Measurements from ENCODE around the gene CST7. TPM values are rescaled to one million over a fixed set of nuclear protein-coding genes. Genes with fewer than 3 reads are reported as not detected.

Gene CST7
- total RNA-seq, 1 experiment from 2014 or later = not detected

DNA sequence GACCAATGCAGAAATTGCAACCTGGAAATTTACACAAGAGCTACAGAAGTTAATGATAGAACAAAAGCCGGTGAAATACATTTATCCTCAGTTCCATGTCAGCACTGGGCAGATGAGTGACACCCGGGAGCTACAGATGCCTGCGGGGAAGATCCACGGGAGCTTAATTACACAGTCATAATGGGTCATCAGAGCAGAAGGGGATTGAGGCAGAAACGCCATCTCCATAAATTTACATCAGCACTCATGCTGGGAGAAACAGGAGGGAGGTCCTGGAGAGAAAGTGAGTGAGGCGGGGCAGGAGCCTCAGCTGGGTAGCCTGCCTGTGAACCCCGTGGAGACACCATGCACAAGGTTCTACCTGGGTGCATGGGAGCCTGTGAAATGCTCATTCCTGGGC is 37.6 kb upstream of the CST7 start:
- no peaks in the 10 kb centered on the region for H3K27me3 ChIP-seq (ENCODE audit: control insufficient read depth, insufficient read depth, low read length)
- ATAC-seq (no peak), DNase-seq (ENCODE audit: low read depth, low spot score) (no peak)
- H3K36me3 ChIP-seq (ENCODE audit: control insufficient read depth, insufficient read depth, low read length) = no peaks in the 10 kb centered on the region
- H3K4me1 ChIP-seq (ENCODE audit: control insufficient read depth, insufficient read depth, low read length) = no peaks in the 10 kb centered on the region
- TF ChIP-seq SIN3A (IDR thresholded peaks at IDR 0.05; ENCODE audit: borderline replicate concordance, insufficient read depth, low read depth, low read length) = no peak
- TF ChIP-seq POLR2AphosphoS5 (IDR thresholded peaks at IDR 0.05; ENCODE audit: low read depth, low read length) = no peak
- TF ChIP-seq, protein P1, sequence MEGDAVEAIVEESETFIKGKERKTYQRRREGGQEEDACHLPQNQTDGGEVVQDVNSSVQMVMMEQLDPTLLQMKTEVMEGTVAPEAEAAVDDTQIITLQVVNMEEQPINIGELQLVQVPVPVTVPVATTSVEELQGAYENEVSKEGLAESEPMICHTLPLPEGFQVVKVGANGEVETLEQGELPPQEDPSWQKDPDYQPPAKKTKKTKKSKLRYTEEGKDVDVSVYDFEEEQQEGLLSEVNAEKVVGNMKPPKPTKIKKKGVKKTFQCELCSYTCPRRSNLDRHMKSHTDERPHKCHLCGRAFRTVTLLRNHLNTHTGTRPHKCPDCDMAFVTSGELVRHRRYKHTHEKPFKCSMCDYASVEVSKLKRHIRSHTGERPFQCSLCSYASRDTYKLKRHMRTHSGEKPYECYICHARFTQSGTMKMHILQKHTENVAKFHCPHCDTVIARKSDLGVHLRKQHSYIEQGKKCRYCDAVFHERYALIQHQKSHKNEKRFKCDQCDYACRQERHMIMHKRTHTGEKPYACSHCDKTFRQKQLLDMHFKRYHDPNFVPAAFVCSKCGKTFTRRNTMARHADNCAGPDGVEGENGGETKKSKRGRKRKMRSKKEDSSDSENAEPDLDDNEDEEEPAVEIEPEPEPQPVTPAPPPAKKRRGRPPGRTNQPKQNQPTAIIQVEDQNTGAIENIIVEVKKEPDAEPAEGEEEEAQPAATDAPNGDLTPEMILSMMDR (IDR thresholded peaks at IDR 0.05) = no peak
- TF ChIP-seq, protein P2, sequence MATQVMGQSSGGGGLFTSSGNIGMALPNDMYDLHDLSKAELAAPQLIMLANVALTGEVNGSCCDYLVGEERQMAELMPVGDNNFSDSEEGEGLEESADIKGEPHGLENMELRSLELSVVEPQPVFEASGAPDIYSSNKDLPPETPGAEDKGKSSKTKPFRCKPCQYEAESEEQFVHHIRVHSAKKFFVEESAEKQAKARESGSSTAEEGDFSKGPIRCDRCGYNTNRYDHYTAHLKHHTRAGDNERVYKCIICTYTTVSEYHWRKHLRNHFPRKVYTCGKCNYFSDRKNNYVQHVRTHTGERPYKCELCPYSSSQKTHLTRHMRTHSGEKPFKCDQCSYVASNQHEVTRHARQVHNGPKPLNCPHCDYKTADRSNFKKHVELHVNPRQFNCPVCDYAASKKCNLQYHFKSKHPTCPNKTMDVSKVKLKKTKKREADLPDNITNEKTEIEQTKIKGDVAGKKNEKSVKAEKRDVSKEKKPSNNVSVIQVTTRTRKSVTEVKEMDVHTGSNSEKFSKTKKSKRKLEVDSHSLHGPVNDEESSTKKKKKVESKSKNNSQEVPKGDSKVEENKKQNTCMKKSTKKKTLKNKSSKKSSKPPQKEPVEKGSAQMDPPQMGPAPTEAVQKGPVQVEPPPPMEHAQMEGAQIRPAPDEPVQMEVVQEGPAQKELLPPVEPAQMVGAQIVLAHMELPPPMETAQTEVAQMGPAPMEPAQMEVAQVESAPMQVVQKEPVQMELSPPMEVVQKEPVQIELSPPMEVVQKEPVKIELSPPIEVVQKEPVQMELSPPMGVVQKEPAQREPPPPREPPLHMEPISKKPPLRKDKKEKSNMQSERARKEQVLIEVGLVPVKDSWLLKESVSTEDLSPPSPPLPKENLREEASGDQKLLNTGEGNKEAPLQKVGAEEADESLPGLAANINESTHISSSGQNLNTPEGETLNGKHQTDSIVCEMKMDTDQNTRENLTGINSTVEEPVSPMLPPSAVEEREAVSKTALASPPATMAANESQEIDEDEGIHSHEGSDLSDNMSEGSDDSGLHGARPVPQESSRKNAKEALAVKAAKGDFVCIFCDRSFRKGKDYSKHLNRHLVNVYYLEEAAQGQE (IDR thresholded peaks at IDR 0.05; ENCODE audit: insufficient read depth in 1 of 2, low read depth in 2 of 2, low read length in 1 of 2) = no peak
- no peak for TF ChIP-seq TCF7L2 (IDR thresholded peaks at IDR 0.05; ENCODE audit: low read depth, low read length)
- BruUV-seq (replicated peaks) = no TSS peak
- H3K9me3 ChIP-seq (ENCODE audit: control insufficient read depth, insufficient read depth, low read depth, low read length) = no peaks in the 10 kb centered on the region
- intact Hi-C loops (cut with micrococcal nuclease; ENCODE audit: unreplicated experiment) = no loop called here
- no peak overlapping the region for H3K4me3 ChIP-seq (ENCODE audit: low read depth in 2 of 2, low read length in 2 of 2)
- ChIA-PET CTCF (no interaction called here), POLR2A (no interaction called here)
- no peak overlapping the region for H3K27ac ChIP-seq (ENCODE audit: low read length)
- in situ Hi-C loops (cut with HindIII; ENCODE audit: low pct_unique_long_range_greater_than_20kb, low sequenced_read_pairs) = no loop called here

DNA sequence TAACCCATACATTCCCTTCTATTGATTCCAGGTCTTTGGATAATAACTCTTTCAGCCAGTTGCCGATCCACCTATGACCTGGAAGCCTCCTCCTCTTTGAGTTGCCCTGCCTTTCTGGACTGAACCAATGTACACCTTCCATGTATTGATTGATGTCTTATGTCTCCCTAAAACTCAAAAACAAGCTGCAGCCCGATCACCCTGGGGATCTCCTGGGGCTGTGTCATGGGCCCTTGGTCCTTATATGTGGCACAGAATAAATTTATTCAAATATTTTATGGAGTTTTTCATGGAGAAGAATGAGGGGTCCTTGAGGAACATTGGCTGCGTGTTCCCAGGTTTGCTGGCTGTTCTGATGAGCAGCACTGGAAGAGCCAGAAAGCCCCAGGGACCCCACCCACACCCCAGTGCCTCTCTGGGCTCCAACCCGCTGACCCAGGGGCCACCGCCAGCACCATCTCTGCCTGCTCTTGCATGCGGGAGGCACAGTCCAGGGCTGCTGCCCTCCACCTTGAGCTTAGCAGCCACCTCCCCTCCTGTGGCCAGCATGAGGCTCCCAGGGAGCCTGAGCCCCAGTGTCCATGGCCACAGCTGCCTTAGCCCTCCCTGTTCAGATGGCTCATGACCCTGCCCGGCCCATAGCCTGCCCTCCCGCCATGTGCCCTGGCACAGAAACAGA is 36.5 kb upstream of the CST7 start:
- Histone ChIP-seq H3K4me1 (ENCODE audit: control insufficient read depth, insufficient read depth, low read length) (no peaks in the 10 kb centered on the region), H3K9me3 (ENCODE audit: control insufficient read depth, insufficient read depth, low read depth, low read length) (no peaks in the 10 kb centered on the region), H3K27me3 (ENCODE audit: control insufficient read depth, insufficient read depth, low read length) (no peaks in the 10 kb centered on the region), H3K4me3 (ENCODE audit: low read depth in 2 of 2, low read length in 2 of 2) (no peak overlapping the region), H3K36me3 (ENCODE audit: control insufficient read depth, insufficient read depth, low read length) (no peaks in the 10 kb centered on the region), H3K27ac (ENCODE audit: low read length) (no peak overlapping the region)
- CTCF ChIA-PET = no interaction called here
- BruUV-seq (replicated peaks) = no TSS peak
- intact Hi-C loops (cut with micrococcal nuclease; ENCODE audit: unreplicated experiment) = no loop called here
- no peak for TF ChIP-seq TCF7L2 (IDR thresholded peaks at IDR 0.05; ENCODE audit: low read depth, low read length)
- no peak for TF ChIP-seq SIN3A (IDR thresholded peaks at IDR 0.05; ENCODE audit: borderline replicate concordance, insufficient read depth, low read depth, low read length)
- TF ChIP-seq, protein P1 (IDR thresholded peaks at IDR 0.05) = no peak
- TF ChIP-seq, protein P2 (IDR thresholded peaks at IDR 0.05; ENCODE audit: insufficient read depth in 1 of 2, low read depth in 2 of 2, low read length in 1 of 2) = no peak
- in situ Hi-C loops (cut with HindIII; ENCODE audit: low pct_unique_long_range_greater_than_20kb, low sequenced_read_pairs) = no loop called here
- no peak for DNase-seq (ENCODE audit: low read depth, low spot score)
- ATAC-seq = no peak
- POLR2A ChIA-PET = no interaction called here
